Measurements from ENCODE around the gene FAM114A1.

The FAM114A1 gene

DNA sequence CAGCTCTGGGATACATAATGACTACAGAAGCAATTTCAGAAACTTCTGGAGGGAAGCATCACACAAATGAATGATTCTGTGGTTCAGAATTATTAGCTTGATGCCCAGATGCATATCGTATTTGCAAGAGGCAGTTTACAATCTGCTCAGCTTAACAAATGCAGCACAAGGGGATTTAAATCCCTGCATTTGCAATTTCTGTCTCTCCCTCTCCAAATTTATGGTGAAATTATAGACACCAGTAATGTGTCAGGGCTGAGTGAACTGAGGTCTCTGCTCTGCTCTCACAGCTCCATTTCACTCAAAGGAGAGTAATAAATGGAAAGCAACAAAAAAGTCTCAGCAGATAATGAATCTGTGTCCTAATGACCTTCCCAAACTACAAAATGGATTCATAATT, 84.4 kb downstream of the FAM114A1 start:
- no peak for TF ChIP-seq CTCF (IDR thresholded peaks at IDR 0.05; ENCODE audit: insufficient read depth, low read length, poor library complexity, severe bottlenecking)
- no peak overlapping the region for H3K4me3 ChIP-seq (replicated peaks; ENCODE audit: low read depth, low read length)
- H3K36me3 ChIP-seq (ENCODE audit: control insufficient read depth, insufficient read depth, low read length), result no peaks in the 10 kb centered on the region
- H3K27me3 ChIP-seq (replicated peaks; ENCODE audit: control insufficient read depth, insufficient read depth, low read length), result no peaks in the 10 kb centered on the region
- no peak for DNase-seq (ENCODE audit: extremely low read depth, insufficient read length)

DNA sequence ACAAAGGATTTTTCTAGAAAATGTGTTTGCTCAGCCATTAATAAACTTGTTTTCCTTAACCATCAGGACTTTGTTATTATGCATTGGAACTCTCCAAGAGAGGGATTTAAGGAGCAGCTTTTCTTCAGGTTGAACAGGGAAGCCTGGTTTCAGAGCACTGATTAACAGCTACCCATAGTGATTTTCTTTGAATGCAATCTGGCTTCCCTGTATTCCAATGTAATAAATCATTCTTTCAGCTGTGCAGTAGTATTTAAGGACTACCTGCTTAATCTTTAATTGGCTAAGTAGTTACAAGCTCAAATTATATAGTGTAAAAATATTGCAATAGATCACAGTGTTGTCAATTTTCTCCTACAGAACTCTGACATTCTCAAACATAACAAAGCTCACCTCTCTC, 87.1 kb downstream of the FAM114A1 start:
- Histone ChIP-seq H3K4me3 (replicated peaks; ENCODE audit: low read depth, low read length) (no peak overlapping the region), H3K27me3 (replicated peaks; ENCODE audit: control insufficient read depth, insufficient read depth, low read length) (no peaks in the 10 kb centered on the region), H3K36me3 (ENCODE audit: control insufficient read depth, insufficient read depth, low read length) (no peaks in the 10 kb centered on the region)
- no peak for TF ChIP-seq CTCF (IDR thresholded peaks at IDR 0.05; ENCODE audit: insufficient read depth, low read length, poor library complexity, severe bottlenecking)
- DNase-seq (ENCODE audit: extremely low read depth, insufficient read length), result no peak

GRCh38 chr4:38955957-38956356, 88.4 kb downstream of the FAM114A1 start:
- Histone ChIP-seq H3K27me3 (replicated peaks; ENCODE audit: control insufficient read depth, insufficient read depth, low read length) (no peaks in the 10 kb centered on the region), H3K4me3 (replicated peaks; ENCODE audit: low read depth, low read length) (no peak overlapping the region), H3K36me3 (ENCODE audit: control insufficient read depth, insufficient read depth, low read length) (no peaks in the 10 kb centered on the region)
- no peak for TF ChIP-seq CTCF (IDR thresholded peaks at IDR 0.05; ENCODE audit: insufficient read depth, low read length, poor library complexity, severe bottlenecking)
- DNase-seq (ENCODE audit: extremely low read depth, insufficient read length), result no peak

DNA sequence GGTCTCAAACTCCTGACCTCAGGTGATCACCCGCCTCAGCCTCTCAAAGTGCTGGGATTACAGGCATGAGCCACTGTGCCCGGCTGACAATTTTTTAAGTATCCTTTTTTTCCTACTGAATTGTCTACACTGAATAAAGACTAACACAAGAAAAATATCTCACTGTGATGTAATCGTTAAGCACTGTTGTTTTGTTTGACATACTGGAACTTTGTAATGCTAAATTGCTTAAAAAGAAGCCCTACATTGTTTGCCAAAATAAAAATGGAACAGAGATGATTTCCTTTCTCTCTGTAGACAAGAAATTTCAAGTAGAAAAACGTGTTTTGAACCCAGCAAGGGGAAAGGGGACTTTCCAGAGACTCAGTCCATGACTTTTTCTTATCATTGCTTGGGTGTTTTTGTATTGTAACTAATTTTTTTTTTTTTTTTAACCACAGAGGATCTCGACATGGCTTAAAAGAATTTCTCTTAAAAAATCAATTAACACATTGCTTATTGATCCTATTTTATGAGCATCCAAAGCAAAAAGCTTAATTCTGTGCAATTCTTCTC, 89.7 kb downstream of the FAM114A1 start:
- no peak for TF ChIP-seq CTCF (IDR thresholded peaks at IDR 0.05; ENCODE audit: insufficient read depth, low read length, poor library complexity, severe bottlenecking)
- Histone ChIP-seq H3K36me3 (ENCODE audit: control insufficient read depth, insufficient read depth, low read length) (no peaks in the 10 kb centered on the region), H3K4me3 (replicated peaks; ENCODE audit: low read depth, low read length) (no peak overlapping the region), H3K27me3 (replicated peaks; ENCODE audit: control insufficient read depth, insufficient read depth, low read length) (no peaks in the 10 kb centered on the region)
- peak; percentile 18 for DNase-seq (ENCODE audit: extremely low read depth, insufficient read length)

- Histone ChIP-seq H3K4me3 (replicated peaks; ENCODE audit: low read depth, low read length) (no peak overlapping the region), H3K27me3 (replicated peaks; ENCODE audit: control insufficient read depth, insufficient read depth, low read length) (no peaks in the 10 kb centered on the region), H3K36me3 (ENCODE audit: control insufficient read depth, insufficient read depth, low read length) (no peaks in the 10 kb centered on the region)
- DNase-seq (ENCODE audit: extremely low read depth, insufficient read length), result no peak
- TF ChIP-seq CTCF (IDR thresholded peaks at IDR 0.05; ENCODE audit: insufficient read depth, low read length, poor library complexity, severe bottlenecking), result no peak
Observed at GRCh38 chr4:38957893-38958292, 90.3 kb downstream of the FAM114A1 start.

Measured in GM06990 (cell line).